ENCODE measurements around the gene PCNP.

DNA sequence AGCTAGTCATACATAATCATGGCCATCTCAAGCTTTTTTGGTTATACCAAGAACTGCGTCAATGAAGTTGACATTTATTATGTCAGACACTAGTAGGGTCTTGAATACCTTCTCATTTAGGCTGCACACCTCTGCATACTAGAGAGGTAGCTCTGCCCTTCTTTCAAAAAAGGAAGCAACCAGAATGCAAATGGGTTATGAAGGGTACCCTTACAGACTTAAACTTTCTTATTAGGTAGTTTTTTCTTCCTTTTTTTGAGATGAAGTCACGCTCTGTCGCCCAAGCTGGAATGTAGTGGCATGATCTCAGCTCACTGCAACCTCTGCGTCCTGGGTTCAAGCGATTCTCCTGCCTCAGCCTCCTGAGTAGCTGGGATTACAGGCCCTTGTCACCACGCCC lies 3.3 kb downstream of the PCNP start:
- TF ChIP-seq, protein P1, sequence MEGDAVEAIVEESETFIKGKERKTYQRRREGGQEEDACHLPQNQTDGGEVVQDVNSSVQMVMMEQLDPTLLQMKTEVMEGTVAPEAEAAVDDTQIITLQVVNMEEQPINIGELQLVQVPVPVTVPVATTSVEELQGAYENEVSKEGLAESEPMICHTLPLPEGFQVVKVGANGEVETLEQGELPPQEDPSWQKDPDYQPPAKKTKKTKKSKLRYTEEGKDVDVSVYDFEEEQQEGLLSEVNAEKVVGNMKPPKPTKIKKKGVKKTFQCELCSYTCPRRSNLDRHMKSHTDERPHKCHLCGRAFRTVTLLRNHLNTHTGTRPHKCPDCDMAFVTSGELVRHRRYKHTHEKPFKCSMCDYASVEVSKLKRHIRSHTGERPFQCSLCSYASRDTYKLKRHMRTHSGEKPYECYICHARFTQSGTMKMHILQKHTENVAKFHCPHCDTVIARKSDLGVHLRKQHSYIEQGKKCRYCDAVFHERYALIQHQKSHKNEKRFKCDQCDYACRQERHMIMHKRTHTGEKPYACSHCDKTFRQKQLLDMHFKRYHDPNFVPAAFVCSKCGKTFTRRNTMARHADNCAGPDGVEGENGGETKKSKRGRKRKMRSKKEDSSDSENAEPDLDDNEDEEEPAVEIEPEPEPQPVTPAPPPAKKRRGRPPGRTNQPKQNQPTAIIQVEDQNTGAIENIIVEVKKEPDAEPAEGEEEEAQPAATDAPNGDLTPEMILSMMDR (IDR thresholded peaks at IDR 0.05 in 4 of 5, conservative IDR thresholded peaks at IDR 0.05 in 1 of 5): no peak
- TF ChIP-seq POLR2A (IDR thresholded peaks at IDR 0.05): no peak
